ENCODE measurements around the gene MELTF. TPM values are rescaled to one million over a fixed set of nuclear protein-coding genes. Genes with fewer than 3 reads are reported as not detected.

Gene MELTF
- total RNA-seq, 4 donors from 2014 or later, result 0.77 to 18.0 (median 6.3) TPM

DNA sequence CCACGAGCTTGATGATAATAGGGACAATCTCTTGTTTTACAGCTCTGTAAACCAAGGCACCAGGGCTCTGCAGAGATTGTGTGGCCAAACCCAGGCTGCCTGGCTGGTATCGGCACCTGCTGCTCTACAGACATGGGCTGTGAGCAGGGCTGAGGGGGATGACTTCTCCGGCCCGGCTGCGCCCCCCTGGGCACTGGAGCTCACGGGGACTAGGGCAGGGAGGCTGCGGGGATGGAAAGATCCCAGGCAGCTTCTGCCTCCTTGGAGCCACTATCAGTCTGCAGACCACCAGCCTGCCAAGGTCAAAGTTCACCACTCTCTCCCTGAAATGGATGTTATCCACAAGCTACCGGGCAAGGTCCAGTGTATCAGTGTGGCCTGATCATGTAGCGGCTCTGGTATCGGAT, 39.0 kb downstream of the MELTF start:
- Histone ChIP-seq H3K9me3 (no peaks in the 10 kb centered on the region), H3K4me1 (no peaks in the 10 kb centered on the region), H3K4me3 (no peak overlapping the region), H3K36me3 (no peaks in the 10 kb centered on the region), H3K27ac (no peak overlapping the region), H3K27me3 (no peaks in the 10 kb centered on the region)
- TF ChIP-seq POLR2A (IDR thresholded peaks at IDR 0.05) (no peak), CTCF (IDR thresholded peaks at IDR 0.05) (no peak)
- DNase-seq, result no peak
- intact Hi-C loops (cut with DNase I; ENCODE audit: low total_unique reads), result no loop called here

GRCh38 chr3:196989721-196990262, 39.8 kb downstream of the MELTF start:
- H3K36me3 ChIP-seq, result no peaks in the 10 kb centered on the region
- no peak for DNase-seq
- H3K4me3 ChIP-seq, result no peak overlapping the region
- H3K9me3 ChIP-seq, result no peaks in the 10 kb centered on the region
- H3K4me1 ChIP-seq, result no peaks in the 10 kb centered on the region
- intact Hi-C loops (cut with DNase I; ENCODE audit: low total_unique reads), result no loop called here
- TF ChIP-seq POLR2A (IDR thresholded peaks at IDR 0.05) (no peak), CTCF (IDR thresholded peaks at IDR 0.05) (no peak)
- H3K27ac ChIP-seq, result no peak overlapping the region
- no peaks in the 10 kb centered on the region for H3K27me3 ChIP-seq

DNA sequence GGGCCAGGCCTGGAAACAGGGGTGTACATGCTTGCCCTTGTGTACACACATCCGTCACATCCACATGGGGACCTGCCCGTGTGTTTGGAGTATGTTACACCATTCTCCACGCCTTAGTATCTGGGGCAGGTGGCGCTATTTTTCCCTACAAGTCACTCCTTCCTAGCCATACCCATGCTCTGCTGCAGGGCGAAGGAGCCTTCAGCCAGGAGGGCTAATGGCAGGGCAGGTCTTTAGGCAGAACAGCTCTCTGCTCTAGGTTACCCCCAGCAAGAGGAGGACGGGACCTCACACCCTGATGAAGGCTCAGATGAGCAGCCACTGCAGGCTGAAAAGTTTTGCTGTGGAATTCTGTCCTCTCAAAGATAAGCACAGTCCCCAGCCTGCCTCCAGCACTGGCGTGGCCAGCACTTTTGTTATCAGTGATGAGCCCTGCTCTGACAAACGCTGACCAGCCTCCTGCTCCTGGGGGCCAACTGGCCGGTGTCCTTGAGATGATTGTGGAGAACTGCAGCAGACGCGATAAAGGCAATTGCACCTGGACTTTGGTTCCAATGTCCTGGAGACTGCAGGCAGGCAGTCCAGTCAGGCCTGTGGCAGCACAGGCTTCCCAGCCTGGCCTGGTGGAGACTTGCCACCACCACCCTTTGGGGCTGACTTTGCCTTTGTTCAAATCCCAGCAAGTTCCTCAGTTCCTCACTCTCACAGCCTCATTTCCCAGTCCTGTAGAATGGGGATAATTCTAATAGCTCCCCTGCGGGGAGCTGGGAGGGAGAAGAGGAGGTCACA, 41.2 kb downstream of the MELTF start:
- H3K27me3 ChIP-seq, result no peaks in the 10 kb centered on the region
- TF ChIP-seq CTCF (IDR thresholded peaks at IDR 0.05) (no peak), POLR2A (IDR thresholded peaks at IDR 0.05) (no peak)
- no peaks in the 10 kb centered on the region for H3K4me1 ChIP-seq
- DNase-seq, result no peak
- H3K36me3 ChIP-seq, result no peaks in the 10 kb centered on the region
- no peaks in the 10 kb centered on the region for H3K9me3 ChIP-seq
- intact Hi-C loops (cut with DNase I; ENCODE audit: low total_unique reads), result no loop called here
- H3K4me3 ChIP-seq, result no peak overlapping the region
- no peak overlapping the region for H3K27ac ChIP-seq

DNA sequence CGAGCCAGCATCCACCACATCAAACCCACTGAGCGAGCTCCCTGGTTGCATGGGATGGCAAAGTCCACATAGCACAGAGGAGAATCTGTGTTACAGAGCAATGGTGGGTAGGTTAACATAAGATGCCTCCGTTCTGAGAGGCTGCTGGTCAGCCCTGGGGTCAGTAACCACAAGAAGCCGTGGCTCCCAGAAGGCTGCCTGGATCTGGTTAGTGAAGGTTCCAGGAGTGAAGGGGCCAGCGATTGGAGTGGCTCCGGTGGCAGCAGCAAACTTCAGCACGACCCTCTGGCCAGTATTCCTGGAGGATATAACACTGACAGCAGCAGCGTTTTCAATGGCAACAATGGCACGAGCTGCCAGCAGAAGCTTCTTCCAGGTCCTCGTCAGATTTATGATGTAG, 42.6 kb downstream of the MELTF start:
- no peaks in the 10 kb centered on the region for H3K4me1 ChIP-seq
- no peaks in the 10 kb centered on the region for H3K27me3 ChIP-seq
- DNase-seq, result no peak
- TF ChIP-seq POLR2A (IDR thresholded peaks at IDR 0.05) (no peak), CTCF (IDR thresholded peaks at IDR 0.05) (no peak)
- intact Hi-C loops (cut with DNase I; ENCODE audit: low total_unique reads), result no loop called here
- H3K36me3 ChIP-seq, result no peaks in the 10 kb centered on the region
- no peak overlapping the region for H3K27ac ChIP-seq
- peaks cover 0 to 2% of the 10 kb centered on the region in 2 donors for H3K9me3 ChIP-seq
- H3K4me3 ChIP-seq, result no peak overlapping the region

All from uterus (tissue), 4 donors.